WERI-Rb-1 (cell line): Measurements from ENCODE around the gene KRTAP5-7.

ENCODE experiments used
- DNase-seq: peaks from one replicate; pipeline ENCODE4 v3.0.0-alpha.2; 2020
- H3K27ac ChIP-seq: fragments of 250-450 bp; sonication (Bioruptor Pico); 2 replicates; pipeline ENCODE4 v1.5.1; 2020; ENCODE audit warnings: mild to moderate bottlenecking, moderate library complexity
- H3K27me3 ChIP-seq: fragments of 250-450 bp; sonication (Bioruptor Pico); 2 replicates; pipeline ENCODE4 v1.5.1; 2021; ENCODE audit warnings: mild to moderate bottlenecking, low read depth, moderate library complexity; ENCODE audit not compliant: insufficient read depth, severe bottlenecking
- H3K36me3 ChIP-seq: fragments of 250-450 bp; sonication (Bioruptor Pico); 2 replicates; pipeline ENCODE4 v1.5.1; 2020; ENCODE audit warnings: mild to moderate bottlenecking, moderate library complexity
- H3K4me3 ChIP-seq: 2 replicates; pipeline ENCODE4 v1.5.1; 2011; ENCODE audit warnings: low read depth, mild to moderate bottlenecking, control low read depth, low read length
- H3K9me3 ChIP-seq: fragments of 250-450 bp; sonication (Bioruptor Pico); 2 replicates; pipeline ENCODE4 v1.5.1; 2021; ENCODE audit warnings: mild to moderate bottlenecking, moderate library complexity; ENCODE audit not compliant: severe bottlenecking
- TF ChIP-seq, protein P1 (sequence below): IDR thresholded peaks from 2 replicates; pipeline ENCODE4 v1.5.1; 2011; ENCODE audit warnings: low read depth, mild to moderate bottlenecking, control low read depth, inconsistent platforms, low read length

The KRTAP5-7 gene

GRCh38 chr11:71499125-71499524 lies 27.9 kb upstream of the KRTAP5-7 start:
- TF ChIP-seq, protein P1, sequence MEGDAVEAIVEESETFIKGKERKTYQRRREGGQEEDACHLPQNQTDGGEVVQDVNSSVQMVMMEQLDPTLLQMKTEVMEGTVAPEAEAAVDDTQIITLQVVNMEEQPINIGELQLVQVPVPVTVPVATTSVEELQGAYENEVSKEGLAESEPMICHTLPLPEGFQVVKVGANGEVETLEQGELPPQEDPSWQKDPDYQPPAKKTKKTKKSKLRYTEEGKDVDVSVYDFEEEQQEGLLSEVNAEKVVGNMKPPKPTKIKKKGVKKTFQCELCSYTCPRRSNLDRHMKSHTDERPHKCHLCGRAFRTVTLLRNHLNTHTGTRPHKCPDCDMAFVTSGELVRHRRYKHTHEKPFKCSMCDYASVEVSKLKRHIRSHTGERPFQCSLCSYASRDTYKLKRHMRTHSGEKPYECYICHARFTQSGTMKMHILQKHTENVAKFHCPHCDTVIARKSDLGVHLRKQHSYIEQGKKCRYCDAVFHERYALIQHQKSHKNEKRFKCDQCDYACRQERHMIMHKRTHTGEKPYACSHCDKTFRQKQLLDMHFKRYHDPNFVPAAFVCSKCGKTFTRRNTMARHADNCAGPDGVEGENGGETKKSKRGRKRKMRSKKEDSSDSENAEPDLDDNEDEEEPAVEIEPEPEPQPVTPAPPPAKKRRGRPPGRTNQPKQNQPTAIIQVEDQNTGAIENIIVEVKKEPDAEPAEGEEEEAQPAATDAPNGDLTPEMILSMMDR, result no peak
- no peaks in the 10 kb centered on the region for H3K9me3 ChIP-seq
- H3K36me3 ChIP-seq, result peaks cover 18% of the 10 kb centered on the region
- H3K4me3 ChIP-seq, result no peak overlapping the region
- no peaks in the 10 kb centered on the region for H3K27me3 ChIP-seq
- DNase-seq, result no peak
- H3K27ac ChIP-seq, result no peak overlapping the region

- no peak for DNase-seq
- H3K36me3 ChIP-seq, result peaks cover 18% of the 10 kb centered on the region
- H3K27me3 ChIP-seq, result no peaks in the 10 kb centered on the region
- TF ChIP-seq, protein P1, result no peak
- H3K27ac ChIP-seq, result no peak overlapping the region
- no peaks in the 10 kb centered on the region for H3K9me3 ChIP-seq
- no peak overlapping the region for H3K4me3 ChIP-seq
These were observed 27.5 kb upstream of the KRTAP5-7 start for GRCh38 chr11:71499546-71499945.

GRCh38 chr11:71500601-71501021 lies 26.5 kb upstream of the KRTAP5-7 start:
- H3K27ac ChIP-seq, result no peak overlapping the region
- DNase-seq, result no peak
- H3K4me3 ChIP-seq, result no peak overlapping the region
- H3K36me3 ChIP-seq, result peaks cover 18% of the 10 kb centered on the region
- TF ChIP-seq, protein P1, result no peak
- H3K27me3 ChIP-seq, result no peaks in the 10 kb centered on the region
- no peaks in the 10 kb centered on the region for H3K9me3 ChIP-seq

DNA sequence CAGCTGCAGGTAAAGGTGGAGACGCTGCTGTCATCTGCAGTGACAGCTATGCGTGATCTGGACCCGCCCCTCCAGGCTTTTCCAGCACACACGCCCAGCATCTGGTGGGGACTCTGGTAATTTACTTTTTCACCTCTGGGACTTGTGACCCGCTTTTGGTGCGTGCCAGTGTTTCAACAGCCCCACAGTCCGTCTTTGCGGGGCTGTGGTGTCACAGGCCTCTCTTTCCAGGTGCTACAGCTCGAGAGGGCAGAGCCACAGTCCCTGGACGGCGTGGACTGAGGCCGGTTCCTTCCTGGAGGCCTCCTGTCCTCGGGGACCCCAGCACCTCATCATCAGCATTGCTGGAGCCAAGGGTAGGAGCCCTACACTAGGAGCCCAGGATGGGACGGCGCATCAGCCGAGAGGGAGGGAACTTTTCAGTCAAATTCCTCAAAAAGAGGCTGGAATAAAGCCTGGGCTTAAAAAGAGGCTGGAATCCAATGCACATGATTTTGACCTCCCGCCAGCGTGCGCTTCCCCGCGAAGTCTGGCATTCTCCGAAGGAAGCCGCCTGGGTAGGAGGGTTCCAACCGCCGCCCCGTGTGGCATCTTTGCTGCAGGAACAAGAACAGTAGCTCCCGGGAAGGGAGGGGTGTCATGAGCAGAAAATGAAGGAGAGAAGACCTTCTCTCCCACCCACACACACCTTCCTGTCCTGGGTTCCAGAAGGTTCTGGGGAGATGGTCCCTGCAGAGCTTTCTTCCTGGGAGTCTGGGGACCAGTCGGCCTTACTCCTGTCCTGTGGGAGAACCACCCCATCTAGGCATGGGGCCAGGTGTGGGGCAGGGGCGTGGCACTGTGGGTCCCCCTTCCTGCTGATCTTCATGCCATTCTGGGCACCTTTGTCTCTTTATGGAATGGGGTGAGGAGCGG lies 25.7 kb upstream of the KRTAP5-7 start:
- DNase-seq, result no peak
- TF ChIP-seq, protein P1, result no peak
- H3K36me3 ChIP-seq, result peaks cover 18% of the 10 kb centered on the region

DNA sequence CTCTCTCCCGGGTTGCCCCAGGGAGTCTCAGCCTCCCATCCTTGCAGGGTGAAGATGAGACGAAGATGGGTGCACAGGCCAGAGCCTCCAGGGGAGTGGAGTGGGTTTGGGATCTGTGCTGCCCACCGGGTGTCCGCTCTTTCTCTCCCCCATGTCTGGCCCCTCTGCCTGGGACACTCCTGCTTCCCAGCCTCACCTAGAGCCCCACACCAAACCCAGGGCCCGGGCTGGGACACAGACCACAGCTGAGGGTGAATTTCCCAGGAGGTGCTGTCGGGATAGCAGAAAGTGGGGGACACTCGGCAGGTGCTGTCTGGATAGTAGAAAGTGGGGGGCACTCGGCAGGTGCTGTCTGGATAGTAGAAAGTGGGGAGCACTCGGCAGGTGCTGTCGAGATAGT lies 25.0 kb upstream of the KRTAP5-7 start:
- H3K27me3 ChIP-seq, result no peaks in the 10 kb centered on the region
- no peak for DNase-seq
- H3K4me3 ChIP-seq, result no peak overlapping the region
- H3K36me3 ChIP-seq, result peaks cover 18% of the 10 kb centered on the region
- no peaks in the 10 kb centered on the region for H3K9me3 ChIP-seq
- TF ChIP-seq, protein P1, result no peak
- no peak overlapping the region for H3K27ac ChIP-seq

More for the DNA sequence above, 25.7 kb upstream of the KRTAP5-7 start:
- Histone ChIP-seq H3K27me3 (no peaks in the 10 kb centered on the region), H3K9me3 (no peaks in the 10 kb centered on the region), H3K27ac (no peak overlapping the region), H3K4me3 (no peak overlapping the region)
